H9 (cell line): ENCODE measurements around the gene OR2B2. TPM values are rescaled to one million over a fixed set of nuclear protein-coding genes. Genes with fewer than 3 reads are reported as not detected.

Source experiments
- DNase-seq: peaks from one replicate; pipeline ENCODE4 v3.0.0-alpha.2; 2017
- H2AFZ ChIP-seq: one replicate; pipeline ENCODE4 v1.6.1; 2013; ENCODE audit warnings: mild to moderate bottlenecking, low read length, control low read depth, moderate library complexity
- H2AK5ac ChIP-seq: 2 replicates; pipeline ENCODE4 v1.6.1; 2013; ENCODE audit warnings: low read length, control low read depth, mixed read lengths; ENCODE audit not compliant: insufficient read length
- H2BK120ac ChIP-seq: one replicate; pipeline ENCODE4 v1.6.1; 2013; ENCODE audit warnings: low read depth, mild to moderate bottlenecking, low read length, control low read depth, inconsistent platforms; ENCODE audit not compliant: poor library complexity, severe bottlenecking
- H2BK12ac ChIP-seq: 2 replicates; pipeline ENCODE4 v1.6.1; 2013; ENCODE audit warnings: low read length, control low read depth, mixed read lengths, low read depth; ENCODE audit not compliant: insufficient read length
- H2BK15ac ChIP-seq: 2 replicates; pipeline ENCODE4 v1.6.1; 2013; ENCODE audit warnings: low read depth, low read length, control low read depth
- H2BK20ac ChIP-seq: one replicate; pipeline ENCODE4 v1.6.1; 2013; ENCODE audit warnings: low read depth, mild to moderate bottlenecking, low read length, control low read depth, inconsistent platforms; ENCODE audit not compliant: poor library complexity, severe bottlenecking
- H2BK5ac ChIP-seq: 2 replicates; pipeline ENCODE4 v1.6.1; 2013; ENCODE audit warnings: low read length, control low read depth, mixed read lengths; ENCODE audit not compliant: insufficient read length
- H3K14ac ChIP-seq: 2 replicates; pipeline ENCODE4 v1.6.1; 2013; ENCODE audit warnings: low read length, control low read depth; ENCODE audit not compliant: insufficient read depth
- H3K18ac ChIP-seq: 2 replicates; pipeline ENCODE4 v1.6.1; 2013; ENCODE audit warnings: low read depth, mild to moderate bottlenecking, mixed read lengths, low read length, control low read depth; ENCODE audit not compliant: insufficient read length
- H3K23ac ChIP-seq: 2 replicates; pipeline ENCODE4 v1.6.1; 2013; ENCODE audit warnings: low read length, control low read depth, mixed read lengths, low read depth; ENCODE audit not compliant: insufficient read length
- H3K23me2 ChIP-seq: 2 replicates; pipeline ENCODE4 v1.6.1; 2013; ENCODE audit warnings: low read depth, mild to moderate bottlenecking, mixed read lengths, low read length, control low read depth; ENCODE audit not compliant: insufficient read length, poor library complexity, severe bottlenecking
- H3K27ac ChIP-seq: 2 replicates; pipeline ENCODE4 v1.5.1; 2013; ENCODE audit warnings: low read length, control low read depth, mixed read lengths, low read depth; ENCODE audit not compliant: insufficient read length
- H3K27me3 ChIP-seq: 2 replicates; pipeline ENCODE4 v1.6.1; 2013; ENCODE audit warnings: low read length, control low read depth, inconsistent platforms; ENCODE audit not compliant: insufficient read depth
- H3K4ac ChIP-seq: 2 replicates; pipeline ENCODE4 v1.6.1; 2013; ENCODE audit warnings: low read depth, mild to moderate bottlenecking, control low read depth, inconsistent platforms, low read length, moderate library complexity
- H3K4me1 ChIP-seq: 2 replicates; pipeline ENCODE4 v1.6.1; 2013; ENCODE audit warnings: low read length, control low read depth, inconsistent platforms; ENCODE audit not compliant: insufficient read depth
- H3K4me2 ChIP-seq: 2 replicates; pipeline ENCODE4 v1.6.1; 2013; ENCODE audit warnings: low read length, control low read depth, mixed read lengths; ENCODE audit not compliant: insufficient read length, insufficient read depth
- H3K56ac ChIP-seq: 2 replicates; pipeline ENCODE4 v1.6.1; 2013; ENCODE audit warnings: low read depth, mild to moderate bottlenecking, mixed read lengths, low read length, control low read depth; ENCODE audit not compliant: insufficient read length
- H3K79me1 ChIP-seq: 2 replicates; pipeline ENCODE4 v1.6.1; 2013; ENCODE audit warnings: low read depth, mild to moderate bottlenecking, moderate library complexity, low read length, control low read depth, inconsistent platforms; ENCODE audit not compliant: insufficient read depth, poor library complexity, severe bottlenecking
- H3K79me2 ChIP-seq: 2 replicates; pipeline ENCODE4 v1.6.1; 2013; ENCODE audit warnings: low read length, control low read depth, inconsistent platforms; ENCODE audit not compliant: insufficient read depth
- H3K9ac ChIP-seq: 2 replicates; pipeline ENCODE4 v1.6.1; 2013; ENCODE audit warnings: low read length, control low read depth, mixed read lengths; ENCODE audit not compliant: insufficient read length; ENCODE audit errors: extremely low read depth
- H3K9me3 ChIP-seq: one replicate; pipeline ENCODE4 v1.6.1; 2013; ENCODE audit warnings: low read depth, low read length, inconsistent platforms; ENCODE audit not compliant: control insufficient read depth
- H3T11ph ChIP-seq: one replicate; pipeline ENCODE4 v1.6.1; 2013; ENCODE audit warnings: mild to moderate bottlenecking, low read length, control low read depth, inconsistent platforms
- H4K20me1 ChIP-seq: one replicate; pipeline ENCODE4 v1.6.1; 2013; ENCODE audit not compliant: control insufficient read depth, insufficient read length, insufficient read depth
- H4K5ac ChIP-seq: 2 replicates; pipeline ENCODE4 v1.6.1; 2013; ENCODE audit warnings: low read depth, mild to moderate bottlenecking, mixed read lengths, low read length, control low read depth; ENCODE audit not compliant: insufficient read length
- H4K8ac ChIP-seq: replicated peaks from 2 replicates; pipeline ENCODE4 v1.6.1; 2013; ENCODE audit warnings: low read length, control low read depth, mixed read lengths, low read depth; ENCODE audit not compliant: insufficient read length
- H4K91ac ChIP-seq: 2 replicates; pipeline ENCODE4 v1.6.1; 2013; ENCODE audit warnings: low read depth, mild to moderate bottlenecking, moderate library complexity, mixed read lengths, low read length, control low read depth; ENCODE audit not compliant: insufficient read length
- H3K27ac Mint-ChIP-seq, 3 experiments: 2 replicates in 2 of 3; 3 replicates in 1 of 3; pipeline ENCODE4 v1.8.0; 2020 to 2021; ENCODE audit warnings: mixed read lengths in 3 of 3, mild to moderate bottlenecking in 1 of 3, moderate library complexity in 1 of 3
- H3K27me3 Mint-ChIP-seq: 2 replicates; pipeline ENCODE4 v1.8.0; 2021; ENCODE audit warnings: low read depth, mild to moderate bottlenecking, moderate library complexity, mixed read lengths
- H3K36me3 Mint-ChIP-seq, 3 experiments: 2 replicates in 2 of 3; 3 replicates in 1 of 3; pipeline ENCODE4 v1.8.0; 2020 to 2021; ENCODE audit warnings: low read depth in 3 of 3, mixed read lengths in 3 of 3; ENCODE audit not compliant: insufficient read depth in 1 of 3
- H3K4me1 Mint-ChIP-seq, 2 experiments: 2 replicates each; pipeline ENCODE4 v1.8.0; 2020; ENCODE audit warnings: mixed read lengths in 2 of 2
- H3K4me3 Mint-ChIP-seq, 2 experiments: 2 replicates in 1 of 2; 3 replicates in 1 of 2; pipeline ENCODE4 v1.8.0; 2020 to 2021; ENCODE audit warnings: mild to moderate bottlenecking in 2 of 2, mixed read lengths in 2 of 2, moderate library complexity in 1 of 2
- H3K9me3 Mint-ChIP-seq, 2 experiments: 2 replicates in 1 of 2; 3 replicates in 1 of 2; pipeline ENCODE4 v1.8.0; 2020; ENCODE audit warnings: mild to moderate bottlenecking in 2 of 2, mixed read lengths in 2 of 2, moderate library complexity in 1 of 2
- CTCF ChIP-seq: fragments of 200-600 bp; sonication (generic); conservative IDR thresholded peaks from 3 replicates; pipeline ENCODE4 v1.8.0; 2021; ENCODE audit warnings: antibody characterized with exemption, mild to moderate bottlenecking
- whole genome bisulfite sequencing: extraction: QIAGEN DNeasy Blood & Tissue Kit; methylation state at CpG from one replicate; pipeline ENCODE4 v1.1.7; 2013; ENCODE audit warnings: missing lambda C conversion rate, low lambda C conversion rate, mixed read lengths; ENCODE audit not compliant: insufficient read length; ENCODE audit errors: extremely low coverage; 5-methylcytosine and 5-hydroxymethylcytosine counted together
- total RNA-seq: library from RNA; stranded (reverse); gene quantifications from 2 replicates; pipeline ENCODE4 v1.2.1, GENCODE V29; 2021

The OR2B2 gene
- total RNA-seq, 1 experiment from 2014 or later = not detected

- H3K36me3 Mint-ChIP-seq = no peaks in the 10 kb centered on the region; a peak in 1 of 7 replicates
- no peak overlapping the region for H3K4me2 ChIP-seq
- H3K9ac ChIP-seq = no peak overlapping the region
- no peak overlapping the region for H3K23ac ChIP-seq
- no peak overlapping the region for H3K18ac ChIP-seq
- H2AFZ ChIP-seq = no peak overlapping the region
- no peak; the same call in 2 of the 3 replicates for TF ChIP-seq CTCF
- H3K79me1 ChIP-seq = no peaks in the 10 kb centered on the region
- H3K14ac ChIP-seq = no peak overlapping the region
- peaks cover 10% of the 10 kb centered on the region for H3K23me2 ChIP-seq
- H3K4me1 ChIP-seq = peaks cover 8% of the 10 kb centered on the region
- WGBS = 100% methylated on average over 2 of the region's 3 CpGs
- no peak overlapping the region for H4K91ac ChIP-seq
- no peak overlapping the region for H4K5ac ChIP-seq
- H3T11ph ChIP-seq = no peak overlapping the region
- no peaks in the 10 kb centered on the region for H3K9me3 ChIP-seq
- H3K4me1 Mint-ChIP-seq = peaks cover 36 to 37% of the 10 kb centered on the region in 2 experiments
- H2BK120ac ChIP-seq = no peak overlapping the region
- no peak for DNase-seq
- no peaks in the 10 kb centered on the region for H3K9me3 Mint-ChIP-seq
- no peak overlapping the region for H3K4ac ChIP-seq
- H3K56ac ChIP-seq = no peak overlapping the region
- H4K20me1 ChIP-seq = no peaks in the 10 kb centered on the region
- no peak overlapping the region for H2BK20ac ChIP-seq
- H3K79me2 ChIP-seq = no peaks in the 10 kb centered on the region
- no peak overlapping the region for H3K27ac Mint-ChIP-seq
- H2BK5ac ChIP-seq = no peak overlapping the region
- H3K27me3 ChIP-seq = no peaks in the 10 kb centered on the region
- H3K27ac ChIP-seq = no peak overlapping the region
- no peak overlapping the region for H4K8ac ChIP-seq
- no peaks in the 10 kb centered on the region; the same call in 1 of the 2 replicates for H3K27me3 Mint-ChIP-seq
- H2AK5ac ChIP-seq = no peak overlapping the region
- H3K4me3 Mint-ChIP-seq = no peak overlapping the region
- H2BK12ac ChIP-seq = no peak overlapping the region
- no peak overlapping the region for H2BK15ac ChIP-seq
Observed at GRCh38 chr6:27886073-27886472, 26.1 kb downstream of the OR2B2 start.
